IMR-90 (cell line): Measurements from ENCODE around the gene ADCY9.

Experiments
- BHLHE40 ChIP-seq: fragments of 150-350 bp; IDR thresholded peaks from 2 replicates; pipeline ENCODE4 v1.6.1; 2016; ENCODE audit warnings: mild to moderate bottlenecking, low read depth, low read length
- CEBPB ChIP-seq: IDR thresholded peaks from 2 replicates; pipeline ENCODE4 v1.6.1; 2012; ENCODE audit warnings: low read depth, low read length, improper control_type of control experiment
- CHD1 ChIP-seq: IDR thresholded peaks from 2 replicates; pipeline ENCODE4 v1.6.1; 2012; ENCODE audit warnings: low read depth, low read length, improper control_type of control experiment
- FOS ChIP-seq: fragments of 150-350 bp; IDR thresholded peaks from 2 replicates; pipeline ENCODE4 v1.6.1; 2016; ENCODE audit warnings: low read depth, low read length
- MXI1 ChIP-seq: IDR thresholded peaks from 2 replicates; pipeline ENCODE4 v1.6.1; 2012; ENCODE audit warnings: low read depth, mild to moderate bottlenecking, low read length, moderate library complexity, borderline replicate concordance
- NFE2L2 ChIP-seq: fragments of 150-350 bp; IDR thresholded peaks from 2 replicates; pipeline ENCODE4 v1.6.1; 2016; ENCODE audit warnings: low read depth, mild to moderate bottlenecking, low read length
- POLR2A ChIP-seq: IDR thresholded peaks from 2 replicates; pipeline ENCODE4 v1.6.1; 2012; ENCODE audit warnings: mild to moderate bottlenecking, low read depth, low read length
- RAD21 ChIP-seq: IDR thresholded peaks from 2 replicates; pipeline ENCODE4 v1.6.1; 2012; ENCODE audit warnings: low read length, improper control_type of control experiment
- RCOR1 ChIP-seq: IDR thresholded peaks from 2 replicates; pipeline ENCODE4 v1.6.1; 2012; ENCODE audit warnings: mild to moderate bottlenecking, low read length, improper control_type of control experiment; ENCODE audit not compliant: insufficient replicate concordance
- SMC3 ChIP-seq: fragments of 150-350 bp; IDR thresholded peaks from 2 replicates; pipeline ENCODE4 v1.6.1; 2016; ENCODE audit warnings: low read depth, mild to moderate bottlenecking, antibody characterized with exemption, low read length, moderate library complexity
- TF ChIP-seq, protein P1 (sequence below): conservative IDR thresholded peaks from 2 replicates; pipeline ENCODE4 v1.5.1; 2012; ENCODE audit warnings: mild to moderate bottlenecking, low read depth, low read length, improper control_type of control experiment
- TF ChIP-seq, protein P2 (sequence below): fragments of 150-350 bp; IDR thresholded peaks from 2 replicates; pipeline ENCODE4 v1.6.1; 2016; ENCODE audit warnings: low read depth, mild to moderate bottlenecking, low read length, moderate library complexity, borderline replicate concordance

GRCh38 chr16:4010225-4011158 lies 105.8 kb downstream of the ADCY9 start:
- TF ChIP-seq CHD1: no peak
- TF ChIP-seq, protein P1, sequence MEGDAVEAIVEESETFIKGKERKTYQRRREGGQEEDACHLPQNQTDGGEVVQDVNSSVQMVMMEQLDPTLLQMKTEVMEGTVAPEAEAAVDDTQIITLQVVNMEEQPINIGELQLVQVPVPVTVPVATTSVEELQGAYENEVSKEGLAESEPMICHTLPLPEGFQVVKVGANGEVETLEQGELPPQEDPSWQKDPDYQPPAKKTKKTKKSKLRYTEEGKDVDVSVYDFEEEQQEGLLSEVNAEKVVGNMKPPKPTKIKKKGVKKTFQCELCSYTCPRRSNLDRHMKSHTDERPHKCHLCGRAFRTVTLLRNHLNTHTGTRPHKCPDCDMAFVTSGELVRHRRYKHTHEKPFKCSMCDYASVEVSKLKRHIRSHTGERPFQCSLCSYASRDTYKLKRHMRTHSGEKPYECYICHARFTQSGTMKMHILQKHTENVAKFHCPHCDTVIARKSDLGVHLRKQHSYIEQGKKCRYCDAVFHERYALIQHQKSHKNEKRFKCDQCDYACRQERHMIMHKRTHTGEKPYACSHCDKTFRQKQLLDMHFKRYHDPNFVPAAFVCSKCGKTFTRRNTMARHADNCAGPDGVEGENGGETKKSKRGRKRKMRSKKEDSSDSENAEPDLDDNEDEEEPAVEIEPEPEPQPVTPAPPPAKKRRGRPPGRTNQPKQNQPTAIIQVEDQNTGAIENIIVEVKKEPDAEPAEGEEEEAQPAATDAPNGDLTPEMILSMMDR: no peak
- no peak for TF ChIP-seq MXI1
- TF ChIP-seq NFE2L2: no peak
- TF ChIP-seq POLR2A: no peak
- no peak for TF ChIP-seq CEBPB
- no peak for TF ChIP-seq FOS
- no peak for TF ChIP-seq BHLHE40
- no peak for TF ChIP-seq RCOR1
- TF ChIP-seq RAD21: no peak
- TF ChIP-seq, protein P2, sequence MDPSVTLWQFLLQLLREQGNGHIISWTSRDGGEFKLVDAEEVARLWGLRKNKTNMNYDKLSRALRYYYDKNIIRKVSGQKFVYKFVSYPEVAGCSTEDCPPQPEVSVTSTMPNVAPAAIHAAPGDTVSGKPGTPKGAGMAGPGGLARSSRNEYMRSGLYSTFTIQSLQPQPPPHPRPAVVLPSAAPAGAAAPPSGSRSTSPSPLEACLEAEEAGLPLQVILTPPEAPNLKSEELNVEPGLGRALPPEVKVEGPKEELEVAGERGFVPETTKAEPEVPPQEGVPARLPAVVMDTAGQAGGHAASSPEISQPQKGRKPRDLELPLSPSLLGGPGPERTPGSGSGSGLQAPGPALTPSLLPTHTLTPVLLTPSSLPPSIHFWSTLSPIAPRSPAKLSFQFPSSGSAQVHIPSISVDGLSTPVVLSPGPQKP: no peak
- TF ChIP-seq SMC3: no peak
